ENCODE data around the gene TMPRSS9.

TMPRSS9 gene

GRCh38 chr19:2469102-2469914 lies 109.2 kb downstream of the TMPRSS9 start (continued):
- TF ChIP-seq ZNF518A (tag by site-specific recombination; conservative IDR thresholded peaks at IDR 0.05; ENCODE audit: low read depth), result no peak
- no peak for TF ChIP-seq ZNF571 (tag by site-specific recombination; IDR thresholded peaks at IDR 0.05)
- TF ChIP-seq ZNF324 (tag by site-specific recombination; IDR thresholded peaks at IDR 0.05), result no peak
- no peak for TF ChIP-seq BCL6B (tag by site-specific recombination; IDR thresholded peaks at IDR 0.05)
- no peak for TF ChIP-seq ZNF692 (tag by site-specific recombination; IDR thresholded peaks at IDR 0.05)
- TF ChIP-seq ZFHX2 (tag by site-specific recombination; conservative IDR thresholded peaks at IDR 0.05), result peak; percentile 30; the same call in 1 of the 2 replicates
- no peak for TF ChIP-seq HIC1 (tag by site-specific recombination; IDR thresholded peaks at IDR 0.05)
- TF ChIP-seq MZF1 (tag by site-specific recombination; IDR thresholded peaks at IDR 0.05; ENCODE audit: borderline replicate concordance), result no peak
- no peak for TF ChIP-seq ZBTB20 (tag by site-specific recombination; IDR thresholded peaks at IDR 0.05)
- no peak for TF ChIP-seq ZSCAN30 (tag by site-specific recombination; IDR thresholded peaks at IDR 0.05)
- TF ChIP-seq ZNF660 (tag by site-specific recombination; IDR thresholded peaks at IDR 0.05), result no peak
- TF ChIP-seq PATZ1 (tag by site-specific recombination; IDR thresholded peaks at IDR 0.05), result peak; percentile 22; the same call in 1 of the 2 replicates
- TF ChIP-seq REPIN1 (tag by site-specific recombination; IDR thresholded peaks at IDR 0.05; ENCODE audit: low read depth), result no peak
- TF ChIP-seq ZNF837 (tag by site-specific recombination; IDR thresholded peaks at IDR 0.05), result no peak
- no peak for TF ChIP-seq ZNF747 (tag by site-specific recombination; IDR thresholded peaks at IDR 0.05)
- TF ChIP-seq ZNF10 (tag by site-specific recombination; IDR thresholded peaks at IDR 0.05), result no peak
- TF ChIP-seq SP7 (tag by site-specific recombination; IDR thresholded peaks at IDR 0.05), result 0 out of 2 replicates have a peak, but pooled peaks have one; percentile 39
- TF ChIP-seq TRIM28 (IDR thresholded peaks at IDR 0.05; ENCODE audit: borderline replicate concordance, low read length), result no peak
- no peak for TF ChIP-seq ZNF558 (tag by site-specific recombination; IDR thresholded peaks at IDR 0.05)
- no peak for TF ChIP-seq ZNF76 (tag by site-specific recombination; IDR thresholded peaks at IDR 0.05; ENCODE audit: borderline replicate concordance, low read depth)
- no peak for TF ChIP-seq GLI2 (tag by site-specific recombination; IDR thresholded peaks at IDR 0.05; ENCODE audit: borderline replicate concordance, low read depth)
- no peak for TF ChIP-seq ZNF423 (tag by site-specific recombination; IDR thresholded peaks at IDR 0.05)
- no peak for TF ChIP-seq ZNF157 (tag by site-specific recombination; IDR thresholded peaks at IDR 0.05)
- TF ChIP-seq YY1 (tag by site-specific recombination; IDR thresholded peaks at IDR 0.05), result no peak
- TF ChIP-seq ZNF677 (tag by site-specific recombination; IDR thresholded peaks at IDR 0.05), result no peak
- TF ChIP-seq PRDM1 (tag by site-specific recombination; IDR thresholded peaks at IDR 0.05), result no peak
- TF ChIP-seq ZBTB6 (tag by site-specific recombination; IDR thresholded peaks at IDR 0.05), result no peak

Data from HEK293 (cell line).